LNCaP clone FGC (cell line): ENCODE results near the gene UGT1A10.

Experiments
- DNase-seq: peaks from one replicate; pipeline ENCODE4 v3.0.0-alpha.2; 2011; ENCODE audit warnings: low read depth
- H3K4me3 ChIP-seq: 2 replicates; pipeline ENCODE4 v1.5.1; 2011; ENCODE audit warnings: mild to moderate bottlenecking, low read depth, low read length, control low read depth
- CTCF ChIP-seq: IDR thresholded peaks from 2 replicates; pipeline ENCODE4 v1.5.1; 2012; ENCODE audit warnings: mild to moderate bottlenecking; ENCODE audit not compliant: control insufficient read depth, insufficient read depth; ENCODE audit errors: extremely low read depth

Gene UGT1A10

GRCh38 chr2:233798335-233799086 lies 162.3 kb downstream of the UGT1A10 start:
- no peak for DNase-seq
- no peak overlapping the region for H3K4me3 ChIP-seq
- no peak for TF ChIP-seq CTCF

- no peak overlapping the region for H3K4me3 ChIP-seq
- TF ChIP-seq CTCF, result no peak
These were observed 162.9 kb downstream of the UGT1A10 start for GRCh38 chr2:233799087-233799665.

GRCh38 chr2:233799716-233800115 lies 163.5 kb downstream of the UGT1A10 start:
- TF ChIP-seq CTCF, result no peak
- H3K4me3 ChIP-seq, result no peak overlapping the region
- no peak for DNase-seq

More at GRCh38 chr2:233799087-233799665, 162.9 kb downstream of the UGT1A10 start:
- DNase-seq, result no peak

GRCh38 chr2:233800208-233800607 lies 164.0 kb downstream of the UGT1A10 start:
- no peak for DNase-seq
- no peak overlapping the region for H3K4me3 ChIP-seq
- TF ChIP-seq CTCF, result no peak

- H3K4me3 ChIP-seq, result no peak overlapping the region
- TF ChIP-seq CTCF, result no peak
- DNase-seq, result no peak
These were observed 165.3 kb downstream of the UGT1A10 start for GRCh38 chr2:233801357-233802131.

- no peak for DNase-seq
- no peak for TF ChIP-seq CTCF
- no peak overlapping the region for H3K4me3 ChIP-seq
These were observed 166.0 kb downstream of the UGT1A10 start for GRCh38 chr2:233802132-233802815.
